GM18502 (cell line): Measurements from ENCODE around the gene OR10A6.

Experiments
- ATAC-seq: cut with Tn5 transposase; IDR thresholded peaks from one replicate; pipeline ENCODE4 v1.9.1; 2021; ENCODE audit warnings: mild to moderate bottlenecking; ENCODE audit not compliant: unreplicated experiment, poor library complexity

Gene OR10A6

GRCh38 chr11:7911011-7911410 is 20.1 kb downstream of the OR10A6 start:
- no peak for ATAC-seq

- no peak for ATAC-seq
These were observed 20.7 kb downstream of the OR10A6 start for GRCh38 chr11:7910286-7910788.

GRCh38 chr11:7909585-7910285 is 21.3 kb downstream of the OR10A6 start:
- no peak for ATAC-seq

- ATAC-seq = no peak
These were observed 23.9 kb downstream of the OR10A6 start for GRCh38 chr11:7907121-7907520.

- no peak for ATAC-seq
These were observed 24.6 kb downstream of the OR10A6 start for GRCh38 chr11:7906481-7906880.

- no peak for ATAC-seq
These were observed 25.1 kb downstream of the OR10A6 start for GRCh38 chr11:7905961-7906429.

GRCh38 chr11:7905549-7905948 is 25.5 kb downstream of the OR10A6 start:
- ATAC-seq = no peak

- ATAC-seq = no peak
These were observed 26.2 kb downstream of the OR10A6 start for GRCh38 chr11:7904917-7905316.

GRCh38 chr11:7903940-7904339 is 27.1 kb downstream of the OR10A6 start:
- ATAC-seq = no peak

- ATAC-seq = no peak
These were observed 29.7 kb downstream of the OR10A6 start for GRCh38 chr11:7901319-7901854.

- no peak for ATAC-seq
These were observed 30.4 kb downstream of the OR10A6 start for GRCh38 chr11:7900686-7901085.

GRCh38 chr11:7899418-7899817 is 31.6 kb downstream of the OR10A6 start:
- no peak for ATAC-seq

GRCh38 chr11:7898666-7899283 is 32.3 kb downstream of the OR10A6 start:
- ATAC-seq = no peak

- no peak for ATAC-seq
These were observed 34.9 kb downstream of the OR10A6 start for GRCh38 chr11:7896009-7896785.

GRCh38 chr11:7894251-7894650 is 36.8 kb downstream of the OR10A6 start:
- ATAC-seq = no peak

GRCh38 chr11:7893796-7894195 is 37.3 kb downstream of the OR10A6 start:
- no peak for ATAC-seq

GRCh38 chr11:7892840-7893254 is 38.2 kb downstream of the OR10A6 start:
- ATAC-seq = peak; percentile 78

GRCh38 chr11:7892059-7892699 is 38.9 kb downstream of the OR10A6 start:
- peak; percentile 62 for ATAC-seq

GRCh38 chr11:7890417-7891172 is 40.5 kb downstream of the OR10A6 start:
- no peak for ATAC-seq

GRCh38 chr11:7889985-7890384 is 41.1 kb downstream of the OR10A6 start:
- ATAC-seq = no peak
